Liver (tissue), 9 donors: ENCODE results near the gene RNF215. TPM values are rescaled to one million over a fixed set of nuclear protein-coding genes. Genes with fewer than 3 reads are reported as not detected.

Experiments used
- DNase-seq: peaks from one replicate; pipeline ENCODE4 v3.0.0-alpha.2; 2017; ENCODE audit warnings: low spot score
- H3K27ac ChIP-seq, 2 donors: one replicate each; pipeline ENCODE4 v1.7.0; 2013; ENCODE audit warnings: inconsistent platforms in 2 of 2, low read length in 2 of 2, control low read depth in 1 of 2, low read depth in 1 of 2, mild to moderate bottlenecking in 1 of 2
- H3K27me3 ChIP-seq, 4 donors: one replicate each; pipeline versions ENCODE4 v1.6.1 to v1.7.0; 2013; ENCODE audit warnings: low read length in 3 of 4, inconsistent platforms in 1 of 4, mild to moderate bottlenecking in 1 of 4, moderate library complexity in 1 of 4; ENCODE audit not compliant: control insufficient read depth in 4 of 4, insufficient read depth in 4 of 4
- H3K36me3 ChIP-seq, 4 donors: one replicate each; pipeline versions ENCODE4 v1.6.1 to v1.7.0; 2013; ENCODE audit warnings: low read length in 3 of 4, mild to moderate bottlenecking in 3 of 4, low read depth in 1 of 4, moderate library complexity in 1 of 4; ENCODE audit not compliant: control insufficient read depth in 4 of 4, insufficient read depth in 3 of 4
- H3K4me1 ChIP-seq, 4 donors: one replicate each; pipeline versions ENCODE4 v1.6.1 to v1.7.0; 2013; ENCODE audit warnings: low read length in 3 of 4, mild to moderate bottlenecking in 3 of 4, moderate library complexity in 1 of 4; ENCODE audit not compliant: control insufficient read depth in 4 of 4, insufficient read depth in 4 of 4
- H3K4me3 ChIP-seq, 3 donors: one replicate each; pipeline versions ENCODE4 v1.6.1 to v1.7.0; 2013; ENCODE audit warnings: low read length in 3 of 3, control low read depth in 1 of 3, low read depth in 1 of 3, mild to moderate bottlenecking in 1 of 3
- H3K9ac ChIP-seq, 2 donors: one replicate each; pipeline ENCODE4 v1.7.0; 2013; ENCODE audit warnings: low read length in 2 of 2, mild to moderate bottlenecking in 2 of 2, moderate library complexity in 2 of 2, control low read depth in 1 of 2, low read depth in 1 of 2
- H3K9me3 ChIP-seq, 4 donors: one replicate each; pipeline versions ENCODE4 v1.6.1 to v1.7.0; 2013; ENCODE audit warnings: low read length in 3 of 4; ENCODE audit not compliant: control insufficient read depth in 4 of 4
- ATF3 ChIP-seq: IDR thresholded peaks from 2 replicates; pipeline ENCODE4 v1.6.1; 2016; ENCODE audit warnings: antibody characterized with exemption
- CTCF ChIP-seq: fragments of 150-350 bp; IDR thresholded peaks from 2 replicates; pipeline ENCODE4 v1.5.1; 2017; ENCODE audit warnings: improper control_type of control experiment, low read depth, low read length; ENCODE audit not compliant: missing input control
- EGR1 ChIP-seq, 2 donors: IDR thresholded peaks; 2 replicates each; pipeline ENCODE4 v1.6.1; 2016 to 2018; ENCODE audit warnings: antibody characterized with exemption in 2 of 2, low read depth in 2 of 2
- FOXA1 ChIP-seq: IDR thresholded peaks from 2 replicates; pipeline ENCODE4 v1.6.1; 2016; ENCODE audit warnings: antibody characterized with exemption
- FOXA2 ChIP-seq: IDR thresholded peaks from 2 replicates; pipeline ENCODE4 v1.6.1; 2016; ENCODE audit warnings: antibody characterized with exemption
- GABPA ChIP-seq, 2 donors: IDR thresholded peaks in 1 of 2; conservative IDR thresholded peaks in 1 of 2; 2 replicates each; pipeline ENCODE4 v1.6.1; 2016; ENCODE audit warnings: antibody characterized with exemption in 2 of 2, mild to moderate bottlenecking in 1 of 2, moderate library complexity in 1 of 2
- HNF4A ChIP-seq, 2 donors: conservative IDR thresholded peaks; 2 replicates each; pipeline ENCODE4 v1.6.1; 2016; ENCODE audit warnings: antibody characterized with exemption in 2 of 2, mild to moderate bottlenecking in 2 of 2
- HNF4G ChIP-seq: IDR thresholded peaks from 2 replicates; pipeline ENCODE4 v1.6.1; 2016; ENCODE audit warnings: antibody characterized with exemption
- JUND ChIP-seq, 2 donors: IDR thresholded peaks; 2 replicates each; pipeline ENCODE4 v1.6.1; 2016; ENCODE audit warnings: antibody characterized with exemption in 2 of 2
- MAX ChIP-seq: IDR thresholded peaks from 2 replicates; pipeline ENCODE4 v1.6.1; 2016; ENCODE audit warnings: antibody characterized with exemption
- NR2F2 ChIP-seq: IDR thresholded peaks from 2 replicates; pipeline ENCODE4 v1.6.1; 2016; ENCODE audit warnings: antibody characterized with exemption
- RAD21 ChIP-seq, 2 donors: IDR thresholded peaks; 2 replicates each; pipeline ENCODE4 v1.6.1; 2016; ENCODE audit warnings: antibody characterized with exemption in 2 of 2, mild to moderate bottlenecking in 2 of 2
- RXRA ChIP-seq, 2 donors: IDR thresholded peaks; 2 replicates each; pipeline ENCODE4 v1.6.1; 2017 to 2018; ENCODE audit warnings: antibody characterized with exemption in 2 of 2, mild to moderate bottlenecking in 1 of 2
- SP1 ChIP-seq: IDR thresholded peaks from 2 replicates; pipeline ENCODE4 v1.6.1; 2018; ENCODE audit warnings: antibody characterized with exemption, mild to moderate bottlenecking
- TAF1 ChIP-seq: conservative IDR thresholded peaks from 2 replicates; pipeline ENCODE4 v1.6.1; 2016; ENCODE audit warnings: antibody characterized with exemption, mild to moderate bottlenecking
- YY1 ChIP-seq: IDR thresholded peaks from 2 replicates; pipeline ENCODE4 v1.6.1; 2016; ENCODE audit warnings: antibody characterized with exemption, mild to moderate bottlenecking
- ZBTB33 ChIP-seq: IDR thresholded peaks from 2 replicates; pipeline ENCODE4 v1.6.1; 2016; ENCODE audit warnings: antibody characterized with exemption
- WGBS: extraction: QIAGEN DNeasy Blood & Tissue Kit; methylation state at CpG from one replicate; pipeline ENCODE4 v1.1.7; 2013; 5-methylcytosine and 5-hydroxymethylcytosine counted together
- polyA plus RNA-seq, 2 donors: library from polyadenylated mRNA; stranded (reverse) in 1 of 2; unstranded in 1 of 2; fragments of 200-250 nt in 1 of 2; fragments of >200 nt in 1 of 2; fragmentation: Nextera tagmentation in 1 of 2; extraction: Ambion mirVana in 1 of 2; gene quantifications; one replicate each; pipeline versions ENCODE4 v1.2.1 to v1.2.3, GENCODE V29; 2013 to 2015
- total RNA-seq, 2 donors: library from RNA; depleted of rRNA; stranded (reverse); fragments of >200 nt; gene quantifications; one replicate each; pipeline ENCODE4 v1.2.3, GENCODE V29; 2014
- TF ChIP-seq, protein P1 (sequence below): IDR thresholded peaks from 2 replicates; pipeline ENCODE4 v1.6.1; 2016; ENCODE audit warnings: antibody characterized with exemption, mild to moderate bottlenecking
- donor health status: healthy.
- donor health status: healthy.
- donor health status: healthy.
- donor health status: healthy.
- donor health status: healthy.

RNF215 gene
- total and polyA plus RNA-seq, 4 donors, result 0.71 to 7.3 (median 5.8) TPM

GRCh38 chr22:30392661-30393321, 5.6 kb upstream of the RNF215 start:
- Histone ChIP-seq H3K27ac (peak overlapping the region; percentile 88 to 91), H3K36me3 (no peaks in the 10 kb centered on the region), H3K9me3 (no peaks in the 10 kb centered on the region), H3K27me3 (no peaks in the 10 kb centered on the region), H3K4me1 (peaks cover 2 to 50% (median 44%) of the 10 kb centered on the region in 4 donors), H3K4me3 (no peak overlapping the region), H3K9ac (peak overlapping the region; percentile 37 to 61)
- WGBS, result 30% methylated on average over 9 of the region's 9 CpGs
- DNase-seq, result no peak
- TF ChIP-seq RXRA (IDR thresholded peaks at IDR 0.05) (peak; percentile 99), FOXA2 (no peak), HNF4A (conservative IDR thresholded peaks at IDR 0.05) (peak; percentile 84 to 88), TAF1 (no peak), JUND (IDR thresholded peaks at IDR 0.05) (no peak), RAD21 (IDR thresholded peaks at IDR 0.05) (peak in 1 of 2 donors; percentile 29), ATF3 (no peak), FOXA1 (no peak), YY1 (peak; percentile 90), GABPA (IDR thresholded peaks at IDR 0.05 in 1 of 2, conservative IDR thresholded peaks at IDR 0.05 in 1 of 2) (no peak), EGR1 (IDR thresholded peaks at IDR 0.05; ENCODE audit: low read depth in 2 of 2) (no peak), MAX (peak; percentile 68), CTCF (no peak), NR2F2 (peak; percentile 52), HNF4G (peak; percentile 39), ZBTB33 (peak; percentile 59), SP1 (peak; percentile 81)
- TF ChIP-seq, protein P1, sequence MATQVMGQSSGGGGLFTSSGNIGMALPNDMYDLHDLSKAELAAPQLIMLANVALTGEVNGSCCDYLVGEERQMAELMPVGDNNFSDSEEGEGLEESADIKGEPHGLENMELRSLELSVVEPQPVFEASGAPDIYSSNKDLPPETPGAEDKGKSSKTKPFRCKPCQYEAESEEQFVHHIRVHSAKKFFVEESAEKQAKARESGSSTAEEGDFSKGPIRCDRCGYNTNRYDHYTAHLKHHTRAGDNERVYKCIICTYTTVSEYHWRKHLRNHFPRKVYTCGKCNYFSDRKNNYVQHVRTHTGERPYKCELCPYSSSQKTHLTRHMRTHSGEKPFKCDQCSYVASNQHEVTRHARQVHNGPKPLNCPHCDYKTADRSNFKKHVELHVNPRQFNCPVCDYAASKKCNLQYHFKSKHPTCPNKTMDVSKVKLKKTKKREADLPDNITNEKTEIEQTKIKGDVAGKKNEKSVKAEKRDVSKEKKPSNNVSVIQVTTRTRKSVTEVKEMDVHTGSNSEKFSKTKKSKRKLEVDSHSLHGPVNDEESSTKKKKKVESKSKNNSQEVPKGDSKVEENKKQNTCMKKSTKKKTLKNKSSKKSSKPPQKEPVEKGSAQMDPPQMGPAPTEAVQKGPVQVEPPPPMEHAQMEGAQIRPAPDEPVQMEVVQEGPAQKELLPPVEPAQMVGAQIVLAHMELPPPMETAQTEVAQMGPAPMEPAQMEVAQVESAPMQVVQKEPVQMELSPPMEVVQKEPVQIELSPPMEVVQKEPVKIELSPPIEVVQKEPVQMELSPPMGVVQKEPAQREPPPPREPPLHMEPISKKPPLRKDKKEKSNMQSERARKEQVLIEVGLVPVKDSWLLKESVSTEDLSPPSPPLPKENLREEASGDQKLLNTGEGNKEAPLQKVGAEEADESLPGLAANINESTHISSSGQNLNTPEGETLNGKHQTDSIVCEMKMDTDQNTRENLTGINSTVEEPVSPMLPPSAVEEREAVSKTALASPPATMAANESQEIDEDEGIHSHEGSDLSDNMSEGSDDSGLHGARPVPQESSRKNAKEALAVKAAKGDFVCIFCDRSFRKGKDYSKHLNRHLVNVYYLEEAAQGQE, result no peak
